Measurements from ENCODE around the gene TMEM35B. TPM values are rescaled to one million over a fixed set of nuclear protein-coding genes. Genes with fewer than 3 reads are reported as not detected.
"Not testable (repeated sequence)": the region's sequence is repeated elsewhere in the genome, so short reads cannot be mapped to it uniquely, and the experiment has no call there.

The TMEM35B gene
- total RNA-seq, 1 donor from 2014 or later: 3.6 TPM

DNA sequence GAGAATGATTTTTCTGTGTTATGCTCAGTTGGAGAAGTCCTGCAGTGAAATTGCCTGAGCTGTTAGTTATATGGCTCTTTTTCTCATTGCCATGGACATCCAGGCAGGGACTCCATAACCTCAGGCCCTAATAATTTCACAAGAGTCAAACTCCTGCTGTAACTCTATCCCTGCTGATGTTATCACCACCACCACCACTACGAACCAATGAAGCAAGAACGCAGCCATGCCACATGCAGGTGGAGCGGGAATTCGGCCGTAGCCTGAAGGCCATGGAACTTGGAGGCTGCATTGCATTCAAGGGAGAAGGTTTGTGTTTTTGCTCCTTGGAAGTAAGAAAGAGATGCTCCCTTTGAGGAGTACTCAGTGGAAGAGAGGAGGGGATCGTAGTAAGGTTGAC, 38.9 kb downstream of the TMEM35B start:
- Mint-ChIP-seq H3K27ac (ENCODE audit: unreplicated experiment) (no peak overlapping the region), H3K4me3 (no peak overlapping the region), H3K36me3 (ENCODE audit: low read depth) (peaks cover 4% of the 10 kb centered on the region), H3K4me1 (peaks cover 5% of the 10 kb centered on the region), H3K27me3 (ENCODE audit: low read depth) (peaks cover 42% of the 10 kb centered on the region), H3K9me3 (peaks cover 6% of the 10 kb centered on the region)
- TF ChIP-seq, protein P1, sequence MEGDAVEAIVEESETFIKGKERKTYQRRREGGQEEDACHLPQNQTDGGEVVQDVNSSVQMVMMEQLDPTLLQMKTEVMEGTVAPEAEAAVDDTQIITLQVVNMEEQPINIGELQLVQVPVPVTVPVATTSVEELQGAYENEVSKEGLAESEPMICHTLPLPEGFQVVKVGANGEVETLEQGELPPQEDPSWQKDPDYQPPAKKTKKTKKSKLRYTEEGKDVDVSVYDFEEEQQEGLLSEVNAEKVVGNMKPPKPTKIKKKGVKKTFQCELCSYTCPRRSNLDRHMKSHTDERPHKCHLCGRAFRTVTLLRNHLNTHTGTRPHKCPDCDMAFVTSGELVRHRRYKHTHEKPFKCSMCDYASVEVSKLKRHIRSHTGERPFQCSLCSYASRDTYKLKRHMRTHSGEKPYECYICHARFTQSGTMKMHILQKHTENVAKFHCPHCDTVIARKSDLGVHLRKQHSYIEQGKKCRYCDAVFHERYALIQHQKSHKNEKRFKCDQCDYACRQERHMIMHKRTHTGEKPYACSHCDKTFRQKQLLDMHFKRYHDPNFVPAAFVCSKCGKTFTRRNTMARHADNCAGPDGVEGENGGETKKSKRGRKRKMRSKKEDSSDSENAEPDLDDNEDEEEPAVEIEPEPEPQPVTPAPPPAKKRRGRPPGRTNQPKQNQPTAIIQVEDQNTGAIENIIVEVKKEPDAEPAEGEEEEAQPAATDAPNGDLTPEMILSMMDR (conservative IDR thresholded peaks at IDR 0.05): no peak
- no peak for DNase-seq (ENCODE audit: low read depth, low spot score)

DNA sequence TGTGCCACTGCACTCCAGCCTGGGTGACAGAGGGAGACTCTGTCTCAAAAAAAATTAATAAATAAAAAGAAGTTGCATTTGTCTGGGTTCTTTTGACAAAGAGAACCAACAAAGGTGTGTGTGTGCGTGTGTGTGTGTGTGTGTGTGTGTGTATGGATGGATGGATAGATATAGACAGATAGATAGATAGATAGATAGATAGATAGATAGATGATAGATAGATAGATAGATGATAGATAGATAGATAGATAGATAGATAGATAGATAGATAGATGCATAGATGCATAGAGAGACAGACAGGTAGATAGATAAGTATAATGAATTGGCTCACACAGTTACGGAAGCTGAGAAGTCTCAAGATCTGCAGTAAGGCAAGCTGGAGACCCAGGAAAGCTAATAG, 43.3 kb downstream of the TMEM35B start:
- not testable (repeated sequence) for H3K36me3 Mint-ChIP-seq (ENCODE audit: low read depth); H3K9me3 Mint-ChIP-seq; H3K4me3 Mint-ChIP-seq; H3K4me1 Mint-ChIP-seq; H3K27ac Mint-ChIP-seq (ENCODE audit: unreplicated experiment); DNase-seq (ENCODE audit: low read depth, low spot score)
- H3K27me3 Mint-ChIP-seq (ENCODE audit: low read depth): peaks cover 57% of the 10 kb centered on the region

Other genes with a start within 250 kb of the TMEM35B start
- gene GJB5, start 230.3 kb downstream of the TMEM35B start, total RNA-seq: not detected in 2 replicates
- gene GJB4, start 225.6 kb downstream of the TMEM35B start, total RNA-seq: not detected in 2 replicates
- not detected in 2 replicates for gene GJB3, start 204.1 kb downstream of the TMEM35B start, total RNA-seq
- 20.2 and 22.3 TPM in 2 replicates for gene GJA4, start 192.3 kb downstream of the TMEM35B start, total RNA-seq
- gene SMIM12, start 125.6 kb downstream of the TMEM35B start, total RNA-seq: 43.2 and 45.4 TPM in 2 replicates
- 4.7 and 5.0 TPM in 2 replicates for gene DLGAP3, start 55.7 kb downstream of the TMEM35B start, total RNA-seq
- 19.2 and 23.2 TPM in 2 replicates for gene ZMYM6, start 46.6 kb upstream of the TMEM35B start, total RNA-seq
- gene ZMYM1, start 94.0 kb upstream of the TMEM35B start, total RNA-seq: 29.3 and 32.2 TPM in 2 replicates
- gene SFPQ, start 207.8 kb upstream of the TMEM35B start, total RNA-seq: 644 and 666 TPM in 2 replicates